HepG2 (cell line): ENCODE data around the gene MT1F. TPM values are rescaled to one million over a fixed set of nuclear protein-coding genes. Genes with fewer than 3 reads are reported as not detected.
A peak's percentile ranks its signal among the peaks of the same experiment; 100 is the strongest.

Source experiments
- ATM ChIP-seq: fragments of 450-650 bp; IDR thresholded peaks from 2 replicates; pipeline ENCODE4 v1.7.1; 2017; ENCODE audit warnings: mild to moderate bottlenecking, borderline replicate concordance
- BRCA1 ChIP-seq: sonication (generic); formaldehyde crosslinking; IDR thresholded peaks from 2 replicates; pipeline ENCODE4 v1.4.0; 2020; ENCODE audit warnings: missing genetic modification reagents
- FOXA1 ChIP-seq, 2 experiments: fragments of 450-650 bp in 1 of 2; sonication (generic) in 1 of 2; formaldehyde crosslinking in 1 of 2; IDR thresholded peaks; 2 replicates each; pipeline versions ENCODE4 v1.4.0 to v1.6.1; 2016 to 2020; ENCODE audit warnings: missing genetic modification reagents in 1 of 2
- IRF9 ChIP-seq: sonication (generic); formaldehyde crosslinking; IDR thresholded peaks from 2 replicates; pipeline ENCODE4 v1.8.0; 2022; ENCODE audit warnings: missing genetic modification reagents, mild to moderate bottlenecking, borderline replicate concordance
- KDM2A ChIP-seq: sonication (generic); formaldehyde crosslinking; IDR thresholded peaks from 2 replicates; pipeline ENCODE4 v1.4.0; 2020; ENCODE audit warnings: low read depth, missing genetic modification reagents, borderline replicate concordance
- MED1 ChIP-seq: sonication (generic); formaldehyde crosslinking; IDR thresholded peaks from 2 replicates; pipeline ENCODE4 v1.4.0; 2020; ENCODE audit warnings: missing genetic modification reagents
- MEIS1 ChIP-seq: sonication (generic); formaldehyde crosslinking; IDR thresholded peaks from 2 replicates; pipeline ENCODE4 v1.9.0; 2021; ENCODE audit warnings: mild to moderate bottlenecking, missing genetic modification reagents, moderate library complexity, borderline replicate concordance
- MEIS2 ChIP-seq: sonication (generic); formaldehyde crosslinking; IDR thresholded peaks from 2 replicates; pipeline ENCODE4 v1.9.0; 2021; ENCODE audit warnings: mild to moderate bottlenecking, missing genetic modification reagents
- NRL ChIP-seq: sonication (generic); formaldehyde crosslinking; IDR thresholded peaks from 2 replicates; pipeline ENCODE4 v1.5.0; 2020; ENCODE audit warnings: missing genetic modification reagents, mild to moderate bottlenecking, moderate library complexity, borderline replicate concordance
- RFX3 ChIP-seq: IDR thresholded peaks from 2 replicates; pipeline ENCODE4 v1.6.1; 2016; ENCODE audit warnings: missing biosample characterization, missing genetic modification reagents
- SMAD1 ChIP-seq: sonication (generic); formaldehyde crosslinking; IDR thresholded peaks from 2 replicates; pipeline ENCODE4 v1.4.0; 2020; ENCODE audit warnings: missing genetic modification reagents, low read depth, mild to moderate bottlenecking, borderline replicate concordance
- SNAI1 ChIP-seq: sonication (generic); formaldehyde crosslinking; IDR thresholded peaks from 2 replicates; pipeline ENCODE4 v1.5.0; 2020; ENCODE audit warnings: mild to moderate bottlenecking, missing genetic modification reagents, borderline replicate concordance
- ZBED4 ChIP-seq: sonication (generic); formaldehyde crosslinking; IDR thresholded peaks from 2 replicates; pipeline ENCODE4 v1.4.0; 2020; ENCODE audit warnings: missing genetic modification reagents, borderline replicate concordance
- ZMYM4 ChIP-seq: sonication (generic); formaldehyde crosslinking; IDR thresholded peaks from 2 replicates; pipeline ENCODE4 v1.8.1; 2023; ENCODE audit warnings: mild to moderate bottlenecking, missing genetic modification reagents
- ZNF232 ChIP-seq: sonication (generic); formaldehyde crosslinking; IDR thresholded peaks from 2 replicates; pipeline ENCODE4 v1.4.0; 2020; ENCODE audit warnings: missing genetic modification reagents, borderline replicate concordance
- ZNF263 ChIP-seq: sonication (generic); formaldehyde crosslinking; IDR thresholded peaks from 2 replicates; pipeline ENCODE4 v1.4.0; 2020; ENCODE audit warnings: missing genetic modification reagents
- ZNF331 ChIP-seq: sonication (generic); formaldehyde crosslinking; IDR thresholded peaks from 2 replicates; pipeline ENCODE4 v1.4.0; 2020; ENCODE audit warnings: missing genetic modification reagents
- ZNF598 ChIP-seq: sonication (generic); formaldehyde crosslinking; IDR thresholded peaks from 2 replicates; pipeline ENCODE4 v1.5.1; 2020; ENCODE audit warnings: mild to moderate bottlenecking, missing genetic modification reagents, borderline replicate concordance
- ZNF737 ChIP-seq: sonication (generic); formaldehyde crosslinking; IDR thresholded peaks from 2 replicates; pipeline ENCODE4 v1.5.0; 2020; ENCODE audit warnings: missing genetic modification reagents, mild to moderate bottlenecking, borderline replicate concordance
- ZNF766 ChIP-seq: sonication (generic); formaldehyde crosslinking; IDR thresholded peaks from 2 replicates; pipeline ENCODE4 v1.5.0; 2020; ENCODE audit warnings: missing genetic modification reagents, borderline replicate concordance
- polyA plus RNA-seq, 8 experiments: library from polyadenylated mRNA; depleted of rRNA in 3 of 8; stranded (reverse) in 7 of 8; unstranded in 1 of 8; fragments of >200 nt; fragmentation: Illumina TruSeq in 4 of 8; extraction: Trizol in 4 of 8; gene quantifications; 2 replicates each; pipeline versions ENCODE4 v1.2.1 to v1.2.3, GENCODE V29; 2011 to 2016; ENCODE audit warnings: low read depth in 4 of 8, missing spikeins in 1 of 8, mixed read lengths in 1 of 8; ENCODE audit not compliant: insufficient read depth in 1 of 8
- total RNA-seq, 5 experiments: library from RNA; depleted of rRNA; stranded (reverse); fragments of >200 nt; fragmentation: Illumina TruSeq; extraction: Trizol; gene quantifications; 2 replicates each; pipeline ENCODE4 v1.2.3, GENCODE V29; 2016; ENCODE audit warnings: low read depth in 1 of 5
- TF ChIP-seq, protein P1 (sequence below): conservative IDR thresholded peaks from 2 replicates; pipeline ENCODE4 v1.6.1; 2018; ENCODE audit warnings: missing genetic modification reagents
- TF ChIP-seq, protein P2 (sequence below): sonication (generic); formaldehyde crosslinking; IDR thresholded peaks from 2 replicates; pipeline ENCODE4 v1.4.0; 2020; ENCODE audit warnings: missing genetic modification reagents, low read depth, mild to moderate bottlenecking, borderline replicate concordance
- TF ChIP-seq, protein P3 (sequence below): sonication (generic); formaldehyde crosslinking; IDR thresholded peaks from 2 replicates; pipeline ENCODE4 v1.8.0; 2022; ENCODE audit warnings: missing genetic modification reagents, low read depth, mild to moderate bottlenecking, borderline replicate concordance

The MT1F gene
- total and polyA plus RNA-seq, 2 of the 13 experiments (the other 11 are each of a cell fraction or from before 2014, with no cell fraction given): 1.9 to 169 TPM

- TF ChIP-seq ZBED4: no peak
- 0 out of 2 replicates have a peak, but pooled peaks have one; percentile 9 for TF ChIP-seq MED1
- peak; percentile 0; the same call in 1 of the 2 replicates for TF ChIP-seq ZMYM4 (CRISPR knock-in tag)
- no peak for TF ChIP-seq MEIS1
- 0 out of 2 replicates have a peak, but pooled peaks have one; percentile 3 for TF ChIP-seq KDM2A (CRISPR knock-in tag)
- 0 out of 2 replicates have a peak, but pooled peaks have one; percentile 37 for TF ChIP-seq ZNF766 (CRISPR knock-in tag)
- TF ChIP-seq ZNF598 (CRISPR knock-in tag): no peak
- TF ChIP-seq, protein P1, sequence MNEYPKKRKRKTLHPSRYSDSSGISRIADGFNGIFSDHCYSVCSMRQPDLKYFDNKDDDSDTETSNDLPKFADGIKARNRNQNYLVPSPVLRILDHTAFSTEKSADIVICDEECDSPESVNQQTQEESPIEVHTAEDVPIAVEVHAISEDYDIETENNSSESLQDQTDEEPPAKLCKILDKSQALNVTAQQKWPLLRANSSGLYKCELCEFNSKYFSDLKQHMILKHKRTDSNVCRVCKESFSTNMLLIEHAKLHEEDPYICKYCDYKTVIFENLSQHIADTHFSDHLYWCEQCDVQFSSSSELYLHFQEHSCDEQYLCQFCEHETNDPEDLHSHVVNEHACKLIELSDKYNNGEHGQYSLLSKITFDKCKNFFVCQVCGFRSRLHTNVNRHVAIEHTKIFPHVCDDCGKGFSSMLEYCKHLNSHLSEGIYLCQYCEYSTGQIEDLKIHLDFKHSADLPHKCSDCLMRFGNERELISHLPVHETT (CRISPR knock-in tag): no peak
- no peak for TF ChIP-seq NRL (CRISPR knock-in tag)
- TF ChIP-seq, protein P2, sequence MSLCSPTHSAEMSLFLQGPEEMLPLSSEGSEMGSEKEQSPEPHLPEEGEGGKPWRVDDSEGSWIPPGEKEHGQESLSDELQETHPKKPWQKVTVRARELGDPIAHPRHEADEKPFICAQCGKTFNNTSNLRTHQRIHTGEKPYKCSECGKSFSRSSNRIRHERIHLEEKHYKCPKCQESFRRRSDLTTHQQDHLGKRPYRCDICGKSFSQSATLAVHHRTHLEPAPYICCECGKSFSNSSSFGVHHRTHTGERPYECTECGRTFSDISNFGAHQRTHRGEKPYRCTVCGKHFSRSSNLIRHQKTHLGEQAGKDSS (CRISPR knock-in tag): no peak
- TF ChIP-seq, protein P3, sequence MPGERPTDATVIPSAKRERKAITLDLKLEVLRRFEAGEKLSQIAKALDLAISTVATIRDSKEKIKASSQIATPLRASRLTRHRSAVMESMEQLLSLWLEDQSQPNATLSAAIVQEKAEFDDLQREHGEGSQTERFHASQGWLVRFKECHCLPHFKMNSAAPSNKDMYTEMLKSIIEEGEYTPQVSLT (CRISPR knock-in tag): no peak
- TF ChIP-seq ZNF737: no peak
- TF ChIP-seq RFX3 (CRISPR knock-in tag): no peak
- no peak for TF ChIP-seq ZNF331 (CRISPR knock-in tag)
- TF ChIP-seq SNAI1 (CRISPR knock-in tag): no peak
- TF ChIP-seq ATM: no peak
- TF ChIP-seq MEIS2: 0 out of 2 replicates have a peak, but pooled peaks have one; percentile 15
- TF ChIP-seq BRCA1: no peak
- TF ChIP-seq ZNF232 (CRISPR knock-in tag): 0 out of 2 replicates have a peak, but pooled peaks have one; percentile 10
- peak; percentile 77 for TF ChIP-seq ZNF263
- no peak for TF ChIP-seq FOXA1 (IDR thresholded peaks at IDR 0.05)
- TF ChIP-seq FOXA1 (CRISPR knock-in tag; IDR thresholded peaks at IDR 0.05): no peak
- no peak for TF ChIP-seq IRF9 (CRISPR knock-in tag)
- no peak for TF ChIP-seq SMAD1 (CRISPR knock-in tag)
These were observed 47.1 kb upstream of the MT1F start (continued) for GRCh38 chr16:56610609-56611111.
